OCI-LY1 (cell line): ENCODE results near the gene FAN1.

Experiments used
- CTCF ChIP-seq: fragments of 200-600 bp; sonication (generic), shearing (Covaris generic); IDR thresholded peaks from 2 replicates; pipeline ENCODE4 v1.5.1; 2017; ENCODE audit warnings: mild to moderate bottlenecking, antibody characterized with exemption, low read length, moderate library complexity, mixed read lengths
- EZH2 ChIP-seq: fragments of 200-600 bp; sonication (generic), shearing (Covaris generic); IDR thresholded peaks from 2 replicates; pipeline ENCODE4 v1.8.0; 2017; ENCODE audit warnings: borderline replicate concordance, mixed run types, mild to moderate bottlenecking, antibody characterized with exemption, low read length, moderate library complexity, mixed read lengths

- TF ChIP-seq CTCF (no peak), EZH2 (no peak)
Observed at GRCh38 chr15:30973379-30973778, 69.7 kb downstream of the FAN1 start.
